WTC11 (cell line): ENCODE results near the gene HAO2.

Experiments
- FOXK1 ChIP-seq: sonication (generic); formaldehyde crosslinking; IDR thresholded peaks from 2 replicates; pipeline ENCODE4 v1.8.0; 2022; ENCODE audit warnings: mild to moderate bottlenecking, moderate library complexity, missing genetic modification reagents
- FOXP4 ChIP-seq: sonication (generic); formaldehyde crosslinking; IDR thresholded peaks from 2 replicates; pipeline ENCODE4 v1.8.0; 2022; ENCODE audit warnings: mild to moderate bottlenecking, missing genetic modification reagents
- JUN ChIP-seq: sonication (generic); formaldehyde crosslinking; IDR thresholded peaks from 2 replicates; pipeline ENCODE4 v1.8.0; 2023; ENCODE audit warnings: mild to moderate bottlenecking, missing genetic modification reagents
- NR2C2 ChIP-seq: sonication (generic); formaldehyde crosslinking; IDR thresholded peaks from 2 replicates; pipeline ENCODE4 v1.8.0; 2022; ENCODE audit warnings: mild to moderate bottlenecking, missing genetic modification reagents
- SP1 ChIP-seq: sonication (generic); formaldehyde crosslinking; conservative IDR thresholded peaks from 2 replicates; pipeline ENCODE4 v1.8.1; 2022; ENCODE audit warnings: missing genetic modification reagents
- STAT6 ChIP-seq: sonication (generic); formaldehyde crosslinking; conservative IDR thresholded peaks from 2 replicates; pipeline ENCODE4 v1.8.1; 2023; ENCODE audit warnings: mild to moderate bottlenecking, low read depth, missing genetic modification reagents, moderate library complexity
- TCF7 ChIP-seq: sonication (generic); formaldehyde crosslinking; IDR thresholded peaks from 2 replicates; pipeline ENCODE4 v1.8.0; 2022; ENCODE audit warnings: mild to moderate bottlenecking, low read depth, missing genetic modification reagents, moderate library complexity
- USF1 ChIP-seq: sonication (generic); formaldehyde crosslinking; IDR thresholded peaks from 2 replicates; pipeline ENCODE4 v1.8.0; 2022; ENCODE audit warnings: mild to moderate bottlenecking, missing genetic modification reagents
- ZNF219 ChIP-seq: sonication (generic); formaldehyde crosslinking; IDR thresholded peaks from 2 replicates; pipeline ENCODE4 v1.8.0; 2023; ENCODE audit warnings: missing genetic modification reagents, mild to moderate bottlenecking, borderline replicate concordance
- ZNF317 ChIP-seq: sonication (generic); formaldehyde crosslinking; IDR thresholded peaks from 2 replicates; pipeline ENCODE4 v1.8.1; 2023; ENCODE audit warnings: low read depth, mild to moderate bottlenecking, moderate library complexity, missing genetic modification reagents, borderline replicate concordance
- TF ChIP-seq, protein P1 (sequence below): fragments of 200-600 bp; IDR thresholded peaks from 2 replicates; pipeline ENCODE4 v1.8.0; 2022; ENCODE audit warnings: antibody characterized with exemption
- TF ChIP-seq, protein P2 (sequence below): fragments of 250-450 bp; sonication (Bioruptor Pico); IDR thresholded peaks from 2 replicates; pipeline ENCODE4 v1.9.0; 2021; ENCODE audit warnings: mild to moderate bottlenecking
- TF ChIP-seq, protein P3 (sequence below): sonication (generic); formaldehyde crosslinking; conservative IDR thresholded peaks from 2 replicates; pipeline ENCODE4 v1.8.1; 2022; ENCODE audit warnings: mild to moderate bottlenecking, missing genetic modification reagents

- TF ChIP-seq, protein P1, sequence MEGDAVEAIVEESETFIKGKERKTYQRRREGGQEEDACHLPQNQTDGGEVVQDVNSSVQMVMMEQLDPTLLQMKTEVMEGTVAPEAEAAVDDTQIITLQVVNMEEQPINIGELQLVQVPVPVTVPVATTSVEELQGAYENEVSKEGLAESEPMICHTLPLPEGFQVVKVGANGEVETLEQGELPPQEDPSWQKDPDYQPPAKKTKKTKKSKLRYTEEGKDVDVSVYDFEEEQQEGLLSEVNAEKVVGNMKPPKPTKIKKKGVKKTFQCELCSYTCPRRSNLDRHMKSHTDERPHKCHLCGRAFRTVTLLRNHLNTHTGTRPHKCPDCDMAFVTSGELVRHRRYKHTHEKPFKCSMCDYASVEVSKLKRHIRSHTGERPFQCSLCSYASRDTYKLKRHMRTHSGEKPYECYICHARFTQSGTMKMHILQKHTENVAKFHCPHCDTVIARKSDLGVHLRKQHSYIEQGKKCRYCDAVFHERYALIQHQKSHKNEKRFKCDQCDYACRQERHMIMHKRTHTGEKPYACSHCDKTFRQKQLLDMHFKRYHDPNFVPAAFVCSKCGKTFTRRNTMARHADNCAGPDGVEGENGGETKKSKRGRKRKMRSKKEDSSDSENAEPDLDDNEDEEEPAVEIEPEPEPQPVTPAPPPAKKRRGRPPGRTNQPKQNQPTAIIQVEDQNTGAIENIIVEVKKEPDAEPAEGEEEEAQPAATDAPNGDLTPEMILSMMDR: no peak
- TF ChIP-seq, protein P2, sequence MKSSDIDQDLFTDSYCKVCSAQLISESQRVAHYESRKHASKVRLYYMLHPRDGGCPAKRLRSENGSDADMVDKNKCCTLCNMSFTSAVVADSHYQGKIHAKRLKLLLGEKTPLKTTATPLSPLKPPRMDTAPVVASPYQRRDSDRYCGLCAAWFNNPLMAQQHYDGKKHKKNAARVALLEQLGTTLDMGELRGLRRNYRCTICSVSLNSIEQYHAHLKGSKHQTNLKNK (CRISPR knock-in tag): no peak
- TF ChIP-seq, protein P3, sequence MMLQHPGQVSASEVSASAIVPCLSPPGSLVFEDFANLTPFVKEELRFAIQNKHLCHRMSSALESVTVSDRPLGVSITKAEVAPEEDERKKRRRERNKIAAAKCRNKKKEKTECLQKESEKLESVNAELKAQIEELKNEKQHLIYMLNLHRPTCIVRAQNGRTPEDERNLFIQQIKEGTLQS: no peak
- TF ChIP-seq USF1 (no peak), STAT6 (CRISPR knock-in tag) (no peak), JUN (CRISPR knock-in tag) (no peak), ZNF219 (CRISPR knock-in tag) (no peak), SP1 (CRISPR knock-in tag) (no peak), FOXP4 (CRISPR knock-in tag) (no peak), TCF7 (CRISPR knock-in tag) (no peak), NR2C2 (CRISPR knock-in tag) (no peak), ZNF317 (CRISPR knock-in tag) (no peak), FOXK1 (no peak)
Measured at GRCh38 chr1:119331190-119331515, 37.4 kb upstream of the HAO2 start.
